ENCODE data around the gene SPATA25. TPM values are rescaled to one million over a fixed set of nuclear protein-coding genes. Genes with fewer than 3 reads are reported as not detected.

Gene SPATA25
- total RNA-seq, 1 experiment from 2014 or later: 0.40 TPM

DNA sequence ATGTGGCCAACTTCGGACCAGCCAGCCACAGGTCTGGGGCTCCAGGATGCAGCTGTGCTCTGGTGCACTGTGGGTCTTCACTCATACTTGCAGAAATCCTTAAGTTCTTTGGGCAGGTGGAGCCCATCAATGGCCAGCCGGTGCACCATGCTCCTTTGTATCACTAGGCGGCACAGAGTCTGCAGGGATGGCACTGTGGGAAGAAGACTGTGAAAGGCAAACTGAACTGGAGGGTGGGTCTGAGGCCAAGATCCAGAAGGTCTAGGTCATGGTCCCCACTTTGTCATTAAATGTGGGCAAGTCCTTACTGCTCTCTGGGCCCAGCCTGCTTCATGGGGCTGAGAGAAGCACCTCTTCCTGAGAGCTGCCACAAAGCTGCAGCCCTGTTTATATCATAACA lies 1.3 kb upstream of the SPATA25 start:
- no peak overlapping the region for H3K4me3 ChIP-seq (ENCODE audit: low read length)
- peaks cover 37% of the 10 kb centered on the region for H3K4me1 ChIP-seq (ENCODE audit: insufficient read depth, low read length)
- no peaks in the 10 kb centered on the region for H4K20me1 ChIP-seq (ENCODE audit: low read length)
- H3K9me2 ChIP-seq (replicated peaks; ENCODE audit: low read length): no peaks in the 10 kb centered on the region
- no peak for ATAC-seq
- H3K79me2 ChIP-seq (ENCODE audit: low read length): peaks cover 27% of the 10 kb centered on the region
- H3F3A ChIP-seq (ENCODE audit: low read length, unreplicated experiment): no peaks in the 10 kb centered on the region
- no peak overlapping the region for H2AFZ ChIP-seq (ENCODE audit: low read length)
- ChIA-PET POLR2A (ENCODE audit: unreplicated experiment) (interaction anchor here (0.7 to 0.8 kb wide), 2 partner anchors 101 to 294 kb away, joined by 4 read pairs; no protein-coding TSS in a partner anchor), CTCF (no interaction called here)
- DNase-seq: no peak
- TF ChIP-seq, protein P1, sequence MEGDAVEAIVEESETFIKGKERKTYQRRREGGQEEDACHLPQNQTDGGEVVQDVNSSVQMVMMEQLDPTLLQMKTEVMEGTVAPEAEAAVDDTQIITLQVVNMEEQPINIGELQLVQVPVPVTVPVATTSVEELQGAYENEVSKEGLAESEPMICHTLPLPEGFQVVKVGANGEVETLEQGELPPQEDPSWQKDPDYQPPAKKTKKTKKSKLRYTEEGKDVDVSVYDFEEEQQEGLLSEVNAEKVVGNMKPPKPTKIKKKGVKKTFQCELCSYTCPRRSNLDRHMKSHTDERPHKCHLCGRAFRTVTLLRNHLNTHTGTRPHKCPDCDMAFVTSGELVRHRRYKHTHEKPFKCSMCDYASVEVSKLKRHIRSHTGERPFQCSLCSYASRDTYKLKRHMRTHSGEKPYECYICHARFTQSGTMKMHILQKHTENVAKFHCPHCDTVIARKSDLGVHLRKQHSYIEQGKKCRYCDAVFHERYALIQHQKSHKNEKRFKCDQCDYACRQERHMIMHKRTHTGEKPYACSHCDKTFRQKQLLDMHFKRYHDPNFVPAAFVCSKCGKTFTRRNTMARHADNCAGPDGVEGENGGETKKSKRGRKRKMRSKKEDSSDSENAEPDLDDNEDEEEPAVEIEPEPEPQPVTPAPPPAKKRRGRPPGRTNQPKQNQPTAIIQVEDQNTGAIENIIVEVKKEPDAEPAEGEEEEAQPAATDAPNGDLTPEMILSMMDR (conservative IDR thresholded peaks at IDR 0.05; ENCODE audit: low read depth, low read length): no peak
- TF ChIP-seq EZH2phosphoT487 (IDR thresholded peaks at IDR 0.05; ENCODE audit: borderline replicate concordance, low read length): no peak
- no peak for TF ChIP-seq EZH2 (IDR thresholded peaks at IDR 0.05; ENCODE audit: low read length, unreplicated experiment)
- H3K9ac ChIP-seq (ENCODE audit: low read length): no peak overlapping the region
- H3K9me3 ChIP-seq (ENCODE audit: low read length): no peaks in the 10 kb centered on the region
- no TSS peak for BruUV-seq (replicated peaks)
- peaks cover under 1% of the 10 kb centered on the region; the same call in 1 of the 2 replicates for H3K36me3 ChIP-seq (ENCODE audit: low read depth, low read length)
- no peaks in the 10 kb centered on the region for H3K27me3 ChIP-seq (ENCODE audit: low read length)
- intact Hi-C loops (cut with micrococcal nuclease): no loop called here
- no peak overlapping the region for H3K27ac ChIP-seq (ENCODE audit: low read length)
- H3K4me2 ChIP-seq (ENCODE audit: low read length): no peak overlapping the region

DNA sequence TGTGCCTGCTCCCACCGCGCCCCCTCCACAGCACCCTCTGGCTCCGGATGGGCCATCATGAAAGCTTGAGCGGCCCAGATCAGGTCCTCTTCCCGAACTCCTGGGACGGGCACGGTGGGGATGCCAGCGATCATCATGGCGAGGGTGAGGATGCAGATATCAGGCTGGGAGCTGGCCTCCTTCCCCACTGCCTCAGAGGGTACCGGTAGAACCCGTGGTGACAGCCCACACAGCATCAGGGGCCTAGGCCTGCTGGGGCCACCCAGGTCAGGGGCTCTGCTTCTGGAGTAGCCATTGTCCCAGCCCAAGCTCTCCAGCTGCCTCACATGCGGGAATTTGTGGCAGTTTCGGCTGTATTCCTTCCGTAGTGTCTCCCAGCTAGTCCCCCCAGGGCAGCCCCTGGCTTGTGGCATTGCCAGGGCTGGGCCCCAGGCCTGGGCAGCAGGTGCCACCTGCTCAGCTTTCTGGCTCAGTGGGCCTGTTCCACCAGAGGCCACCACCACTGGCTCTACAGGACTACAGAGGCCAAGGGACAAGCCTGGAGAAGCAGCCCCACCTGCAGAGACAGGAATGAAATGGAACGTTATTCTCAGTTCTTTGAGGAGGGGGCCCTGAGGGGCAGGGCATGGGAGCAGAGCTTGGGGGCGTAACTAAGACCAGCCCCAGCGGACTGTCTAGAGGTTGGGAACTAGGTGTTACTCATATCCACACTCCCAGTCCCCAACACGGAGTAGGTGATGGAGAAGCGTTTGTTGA lies 654 bp downstream of the SPATA25 start:
- H4K20me1 ChIP-seq (ENCODE audit: low read length): no peaks in the 10 kb centered on the region
- no peak overlapping the region for H3K27ac ChIP-seq (ENCODE audit: low read length)
- no peaks in the 10 kb centered on the region for H3F3A ChIP-seq (ENCODE audit: low read length, unreplicated experiment)
- H3K9ac ChIP-seq (ENCODE audit: low read length): no peak overlapping the region
- DNase-seq (no peak), ATAC-seq (no peak)
- POLR2A ChIA-PET (ENCODE audit: unreplicated experiment): no interaction called here
- TF ChIP-seq, protein P1 (conservative IDR thresholded peaks at IDR 0.05; ENCODE audit: low read depth, low read length): no peak
- TF ChIP-seq EZH2 (IDR thresholded peaks at IDR 0.05; ENCODE audit: low read length, unreplicated experiment): no peak
- TF ChIP-seq EZH2phosphoT487 (IDR thresholded peaks at IDR 0.05; ENCODE audit: borderline replicate concordance, low read length): no peak
- no TSS peak for BruUV-seq (replicated peaks)
- no peaks in the 10 kb centered on the region for H3K9me3 ChIP-seq (ENCODE audit: low read length)
- H3K4me2 ChIP-seq (ENCODE audit: low read length): no peak overlapping the region
- H3K36me3 ChIP-seq (ENCODE audit: low read depth, low read length): peaks cover 14% of the 10 kb centered on the region
- H2AFZ ChIP-seq (ENCODE audit: low read length): no peak overlapping the region
- no peaks in the 10 kb centered on the region for H3K9me2 ChIP-seq (replicated peaks; ENCODE audit: low read length)
- H3K79me2 ChIP-seq (ENCODE audit: low read length): peaks cover 40% of the 10 kb centered on the region
- H3K4me3 ChIP-seq (ENCODE audit: low read length): no peak overlapping the region
- H3K27me3 ChIP-seq (ENCODE audit: low read length): no peaks in the 10 kb centered on the region
- peaks cover 27% of the 10 kb centered on the region for H3K4me1 ChIP-seq (ENCODE audit: insufficient read depth, low read length)
- intact Hi-C loops (cut with micrococcal nuclease): no loop called here
- CTCF ChIA-PET: no interaction called here

DNA sequence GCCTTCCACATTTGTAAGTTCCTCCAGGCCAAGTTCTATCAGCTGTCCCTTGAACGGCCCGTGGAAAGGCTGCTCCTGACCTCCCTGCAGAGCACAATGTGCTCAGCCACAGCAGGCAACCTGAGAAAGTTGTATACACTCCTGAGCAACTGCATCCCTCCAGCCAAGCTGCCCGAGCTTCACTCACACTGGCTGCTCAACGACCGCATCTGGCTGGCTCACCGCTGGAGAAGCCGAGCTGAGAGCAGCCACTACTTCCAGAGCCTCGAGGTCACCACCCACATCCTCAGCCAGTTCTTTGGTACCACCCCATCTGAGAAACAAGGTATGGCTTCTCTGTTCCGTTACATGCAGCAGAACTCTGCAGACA lies 4.3 kb downstream of the SPATA25 start:
- H3K4me1 ChIP-seq (ENCODE audit: insufficient read depth, low read length): peaks cover 22% of the 10 kb centered on the region
- H3F3A ChIP-seq (ENCODE audit: low read length, unreplicated experiment): no peaks in the 10 kb centered on the region
- ChIA-PET CTCF (no interaction called here), POLR2A (ENCODE audit: unreplicated experiment) (no interaction called here)
- H3K27me3 ChIP-seq (ENCODE audit: low read length): no peaks in the 10 kb centered on the region
- TF ChIP-seq EZH2 (IDR thresholded peaks at IDR 0.05; ENCODE audit: low read length, unreplicated experiment): no peak
- TF ChIP-seq, protein P1 (conservative IDR thresholded peaks at IDR 0.05; ENCODE audit: low read depth, low read length): no peak
- intact Hi-C loops (cut with micrococcal nuclease): no loop called here
- no TSS peak for BruUV-seq (replicated peaks)
- ATAC-seq: no peak
- peaks cover 14% of the 10 kb centered on the region for H3K36me3 ChIP-seq (ENCODE audit: low read depth, low read length)
- no peak for DNase-seq
- H2AFZ ChIP-seq (ENCODE audit: low read length): no peak overlapping the region
- H3K4me2 ChIP-seq (ENCODE audit: low read length): no peak overlapping the region
- no peaks in the 10 kb centered on the region for H4K20me1 ChIP-seq (ENCODE audit: low read length)
- H3K79me2 ChIP-seq (ENCODE audit: low read length): peaks cover 43% of the 10 kb centered on the region
- no peak overlapping the region for H3K9ac ChIP-seq (ENCODE audit: low read length)
- H3K4me3 ChIP-seq (ENCODE audit: low read length): no peak overlapping the region
- no peak overlapping the region for H3K27ac ChIP-seq (ENCODE audit: low read length)
- H3K9me3 ChIP-seq (ENCODE audit: low read length): no peaks in the 10 kb centered on the region
- no peaks in the 10 kb centered on the region for H3K9me2 ChIP-seq (replicated peaks; ENCODE audit: low read length)
